Gastroesophageal sphincter (tissue), 4 donors: ENCODE results near the gene PDPN. TPM values are rescaled to one million over a fixed set of nuclear protein-coding genes. Genes with fewer than 3 reads are reported as not detected.

Source experiments
- ATAC-seq: fragments of 150-250 bp; one replicate; pipeline ENCODE4 v1.9.1; 2016; ENCODE audit warnings: mild to moderate bottlenecking, moderate library complexity
- H3K27ac ChIP-seq, 4 donors: fragments of 200-600 bp; sonication (generic) in 3 of 4; 1 replicate in 3 of 4; 2 replicates in 1 of 4; pipeline ENCODE4 v1.5.1; 2016 to 2019
- H3K27me3 ChIP-seq: fragments of 200-600 bp; sonication (generic); one replicate; pipeline ENCODE4 v1.5.1; 2019
- H3K36me3 ChIP-seq, 2 donors: fragments of 200-600 bp; sonication (generic); one replicate each; pipeline ENCODE4 v1.5.1; 2019; ENCODE audit warnings: control low read depth in 1 of 2
- H3K4me1 ChIP-seq, 3 donors: fragments of 200-600 bp; sonication (generic); 1 replicate in 2 of 3; 2 replicates in 1 of 3; pipeline ENCODE4 v1.5.1; 2016 to 2019; ENCODE audit warnings: control low read depth in 2 of 3
- H3K4me3 ChIP-seq, 2 donors: fragments of 200-600 bp; sonication (generic); one replicate each; pipeline ENCODE4 v1.5.1; 2019; ENCODE audit warnings: mild to moderate bottlenecking in 1 of 2, moderate library complexity in 1 of 2
- H3K9me3 ChIP-seq, 3 donors: fragments of 200-600 bp; sonication (generic); one replicate each; pipeline ENCODE4 v1.5.1; 2017 to 2019; ENCODE audit warnings: control low read depth in 2 of 3
- EP300 ChIP-seq: sonication (generic); formaldehyde crosslinking; IDR thresholded peaks from one replicate; pipeline ENCODE4 v1.6.1; 2017; ENCODE audit warnings: antibody characterized with exemption, mild to moderate bottlenecking
- POLR2A ChIP-seq, 2 donors: fragments of 450-650 bp; IDR thresholded peaks; one replicate each; pipeline ENCODE4 v1.6.1; 2017; ENCODE audit warnings: antibody characterized with exemption in 2 of 2, mild to moderate bottlenecking in 2 of 2, moderate library complexity in 1 of 2
- POLR2AphosphoS5 ChIP-seq: sonication (generic); formaldehyde crosslinking; IDR thresholded peaks from one replicate; pipeline ENCODE4 v1.6.1; 2017; ENCODE audit warnings: antibody characterized with exemption
- WGBS, 2 donors: methylation state at CpG; one replicate each; pipeline ENCODE4 v1.1.5; 2018; ENCODE audit warnings: low coverage in 1 of 2; 5-methylcytosine and 5-hydroxymethylcytosine counted together
- total RNA-seq, 4 donors: library from RNA; depleted of rRNA; stranded (reverse); fragments of >200 nt; gene quantifications; one replicate each; pipeline ENCODE4 v1.1.0, GENCODE V29; 2016
- TF ChIP-seq, protein P1 (sequence below), 4 experiments: fragments of 200-600 bp in 2 of 4; fragments of 450-650 bp in 2 of 4; sonication (generic) in 1 of 4; IDR thresholded peaks; one replicate each; pipeline ENCODE4 v1.5.1; 2017 to 2019; ENCODE audit warnings: antibody characterized with exemption in 4 of 4, mild to moderate bottlenecking in 2 of 4, moderate library complexity in 2 of 4

PDPN gene
- total RNA-seq, 4 donors from 2014 or later, result 10.9 to 31.6 (median 17.3) TPM

DNA sequence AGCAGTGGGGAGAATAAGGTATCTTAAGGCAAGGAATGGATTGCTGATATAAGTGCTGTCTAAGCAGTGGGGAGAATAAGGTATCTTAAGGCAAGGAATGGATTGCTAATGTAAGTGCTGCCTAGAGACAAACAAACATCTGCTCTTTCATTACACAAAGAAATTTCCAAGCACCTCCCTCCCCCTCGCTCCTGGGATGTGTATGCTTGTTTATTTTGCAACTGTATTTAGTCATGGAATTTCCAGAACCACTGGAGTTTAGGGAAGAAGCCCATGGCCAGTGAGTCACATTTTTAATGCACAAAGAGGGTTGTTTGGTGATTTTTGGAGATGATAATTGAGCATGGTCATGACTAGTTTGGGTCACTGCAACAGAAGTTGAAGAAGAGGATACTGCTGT, 21.5 kb downstream of the PDPN start:
- H3K4me3 ChIP-seq, result no peak overlapping the region
- H3K27ac ChIP-seq, result peak overlapping the region in 1 of 4 donors; percentile 1
- H3K36me3 ChIP-seq, result no peaks in the 10 kb centered on the region
- H3K4me1 ChIP-seq, result no peaks in the 10 kb centered on the region
- WGBS, 2 donors, result 50 to 56% methylated on average over 1 of the region's 1 CpG
- peaks cover 16% of the 10 kb centered on the region for H3K27me3 ChIP-seq
- TF ChIP-seq, protein P1, sequence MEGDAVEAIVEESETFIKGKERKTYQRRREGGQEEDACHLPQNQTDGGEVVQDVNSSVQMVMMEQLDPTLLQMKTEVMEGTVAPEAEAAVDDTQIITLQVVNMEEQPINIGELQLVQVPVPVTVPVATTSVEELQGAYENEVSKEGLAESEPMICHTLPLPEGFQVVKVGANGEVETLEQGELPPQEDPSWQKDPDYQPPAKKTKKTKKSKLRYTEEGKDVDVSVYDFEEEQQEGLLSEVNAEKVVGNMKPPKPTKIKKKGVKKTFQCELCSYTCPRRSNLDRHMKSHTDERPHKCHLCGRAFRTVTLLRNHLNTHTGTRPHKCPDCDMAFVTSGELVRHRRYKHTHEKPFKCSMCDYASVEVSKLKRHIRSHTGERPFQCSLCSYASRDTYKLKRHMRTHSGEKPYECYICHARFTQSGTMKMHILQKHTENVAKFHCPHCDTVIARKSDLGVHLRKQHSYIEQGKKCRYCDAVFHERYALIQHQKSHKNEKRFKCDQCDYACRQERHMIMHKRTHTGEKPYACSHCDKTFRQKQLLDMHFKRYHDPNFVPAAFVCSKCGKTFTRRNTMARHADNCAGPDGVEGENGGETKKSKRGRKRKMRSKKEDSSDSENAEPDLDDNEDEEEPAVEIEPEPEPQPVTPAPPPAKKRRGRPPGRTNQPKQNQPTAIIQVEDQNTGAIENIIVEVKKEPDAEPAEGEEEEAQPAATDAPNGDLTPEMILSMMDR (IDR thresholded peaks at IDR 0.05), result no peak
- no peak for TF ChIP-seq POLR2AphosphoS5
- TF ChIP-seq POLR2A (IDR thresholded peaks at IDR 0.05), result no peak
- TF ChIP-seq EP300, result no peak
- no peaks in the 10 kb centered on the region for H3K9me3 ChIP-seq
- ATAC-seq, result peak; percentile 65

DNA sequence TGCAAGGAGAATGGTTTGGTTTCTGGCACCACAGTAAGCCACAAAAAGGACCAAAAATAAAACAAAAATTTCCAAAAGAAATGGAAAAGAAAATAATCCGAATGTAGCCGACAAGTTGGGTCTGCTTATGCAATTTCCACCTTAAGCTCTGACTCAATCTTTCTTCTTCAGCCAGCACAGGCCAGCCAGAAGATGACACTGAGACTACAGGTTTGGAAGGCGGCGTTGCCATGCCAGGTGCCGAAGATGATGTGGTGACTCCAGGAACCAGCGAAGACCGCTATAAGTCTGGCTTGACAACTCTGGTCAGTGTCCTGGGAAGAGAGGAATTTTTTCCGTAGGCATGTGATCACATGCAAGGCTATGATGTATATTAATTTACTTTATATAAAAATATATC, 23.4 kb downstream of the PDPN start:
- Histone ChIP-seq H3K4me3 (no peak overlapping the region), H3K27ac (no peak overlapping the region), H3K9me3 (no peaks in the 10 kb centered on the region), H3K4me1 (no peaks in the 10 kb centered on the region), H3K27me3 (peaks cover 14% of the 10 kb centered on the region), H3K36me3 (no peaks in the 10 kb centered on the region)
- ATAC-seq, result no peak
- 75 to 90% methylated on average over 2 to 8 of the region's 8 CpGs for WGBS, 2 donors
- no peak for TF ChIP-seq POLR2A (IDR thresholded peaks at IDR 0.05)
- TF ChIP-seq, protein P1 (IDR thresholded peaks at IDR 0.05), result no peak
- no peak for TF ChIP-seq POLR2AphosphoS5
- no peak for TF ChIP-seq EP300

DNA sequence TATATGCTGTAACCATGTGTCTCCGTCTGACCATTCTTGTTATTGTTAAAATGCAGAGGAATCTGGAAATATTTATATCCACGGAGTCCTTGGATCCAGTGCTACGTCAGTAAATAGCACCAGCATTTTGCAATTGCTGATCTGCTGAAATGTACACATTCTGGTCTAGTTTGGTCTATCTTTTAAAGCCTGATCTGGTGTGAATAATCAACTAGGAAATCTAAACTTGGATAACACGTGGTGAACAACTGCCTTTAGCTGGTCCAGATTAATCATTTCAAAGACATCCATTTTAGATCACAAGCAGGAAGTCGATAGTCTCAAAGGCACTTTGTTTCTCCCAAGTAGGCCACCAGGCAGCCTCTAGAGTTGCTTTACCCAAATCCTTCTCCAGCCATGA, 32.6 kb downstream of the PDPN start:
- Histone ChIP-seq H3K36me3 (no peaks in the 10 kb centered on the region), H3K27me3 (no peaks in the 10 kb centered on the region), H3K4me1 (peaks cover 0 to 7% (median 0%) of the 10 kb centered on the region in 3 donors), H3K9me3 (no peaks in the 10 kb centered on the region), H3K4me3 (no peak overlapping the region), H3K27ac (peak overlapping the region in 3 of 4 donors; percentile 22 to 60 (median 51))
- ATAC-seq, result no peak
- TF ChIP-seq EP300 (no peak), POLR2AphosphoS5 (no peak), POLR2A (IDR thresholded peaks at IDR 0.05) (no peak)
- TF ChIP-seq, protein P1 (IDR thresholded peaks at IDR 0.05), result no peak
- 64 to 80% methylated on average over 3 to 5 of the region's 5 CpGs for WGBS, 2 donors

DNA sequence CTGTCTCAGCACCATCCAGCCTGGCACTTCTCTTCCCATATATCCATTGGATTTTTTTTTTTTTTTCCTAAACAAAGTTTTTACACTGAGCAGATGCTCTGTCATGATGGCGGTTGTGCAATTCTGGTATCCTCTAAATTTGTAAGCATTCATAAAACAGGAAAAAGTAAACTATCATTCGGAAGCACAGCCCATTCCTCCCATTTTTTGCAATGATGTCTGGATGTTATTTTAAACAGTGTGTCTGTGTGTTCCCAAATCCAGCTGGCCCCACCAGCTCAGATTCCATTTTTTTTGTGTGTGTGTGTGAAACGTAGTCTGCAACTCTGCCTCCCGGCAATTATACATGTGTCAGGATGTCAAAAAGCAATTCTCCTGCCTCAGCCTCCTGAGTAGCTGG, 33.5 kb downstream of the PDPN start:
- Histone ChIP-seq H3K9me3 (no peaks in the 10 kb centered on the region), H3K27me3 (no peaks in the 10 kb centered on the region), H3K27ac (peak overlapping the region in 3 of 4 donors; percentile 24 to 60 (median 51)), H3K4me1 (peaks cover 0 to 7% (median 0%) of the 10 kb centered on the region in 3 donors), H3K4me3 (no peak overlapping the region), H3K36me3 (no peaks in the 10 kb centered on the region)
- TF ChIP-seq, protein P1 (IDR thresholded peaks at IDR 0.05), result no peak
- TF ChIP-seq POLR2AphosphoS5, result peak; percentile 72
- ATAC-seq, result peak; percentile 36
- 33 to 38% methylated on average over 4 of the region's 4 CpGs for WGBS, 2 donors

DNA sequence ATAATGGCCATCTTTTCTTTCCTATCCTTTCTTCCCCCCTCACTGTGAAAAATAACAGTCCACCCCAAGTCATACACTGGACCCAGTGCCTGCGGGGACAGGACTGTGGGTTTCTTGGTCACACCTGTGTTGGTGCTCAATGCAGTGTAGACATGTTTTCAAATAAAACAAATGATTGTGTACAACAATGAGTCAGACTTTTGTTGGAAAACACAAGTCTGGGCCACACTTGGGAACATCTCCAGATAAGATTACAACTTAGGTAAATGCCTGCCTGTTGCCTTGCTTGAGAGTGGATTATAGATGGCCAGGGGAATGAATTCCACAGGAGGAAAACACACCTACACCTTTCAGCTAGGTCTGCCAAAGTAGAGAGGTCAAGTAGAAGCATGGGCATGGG, 34.1 kb downstream of the PDPN start:
- TF ChIP-seq POLR2AphosphoS5, result no peak
- no peak for TF ChIP-seq EP300
- TF ChIP-seq POLR2A (IDR thresholded peaks at IDR 0.05), result no peak
- TF ChIP-seq, protein P1 (IDR thresholded peaks at IDR 0.05), result no peak
- no CpG with 5 or more reads among the region's 1 CpG for WGBS, 2 donors
- no peak overlapping the region for H3K4me3 ChIP-seq
- no peaks in the 10 kb centered on the region for H3K27me3 ChIP-seq
- peaks cover 0 to 7% (median 0%) of the 10 kb centered on the region in 3 donors for H3K4me1 ChIP-seq
- H3K36me3 ChIP-seq, result no peaks in the 10 kb centered on the region
- H3K27ac ChIP-seq, result peak overlapping the region in 2 of 4 donors; percentile 41 to 60
- H3K9me3 ChIP-seq, result no peaks in the 10 kb centered on the region
- no peak for ATAC-seq
